Liver (tissue), 9 donors: Measurements from ENCODE around the gene PLIN4. TPM values are rescaled to one million over a fixed set of nuclear protein-coding genes. Genes with fewer than 3 reads are reported as not detected.

ENCODE experiments used
- DNase-seq: peaks from one replicate; pipeline ENCODE4 v3.0.0-alpha.2; 2017; ENCODE audit warnings: low spot score
- H3K27ac ChIP-seq, 2 donors: one replicate each; pipeline ENCODE4 v1.7.0; 2013; ENCODE audit warnings: inconsistent platforms in 2 of 2, low read length in 2 of 2, control low read depth in 1 of 2, low read depth in 1 of 2, mild to moderate bottlenecking in 1 of 2
- H3K27me3 ChIP-seq, 4 donors: one replicate each; pipeline versions ENCODE4 v1.6.1 to v1.7.0; 2013; ENCODE audit warnings: low read length in 3 of 4, inconsistent platforms in 1 of 4, mild to moderate bottlenecking in 1 of 4, moderate library complexity in 1 of 4; ENCODE audit not compliant: control insufficient read depth in 4 of 4, insufficient read depth in 4 of 4
- H3K36me3 ChIP-seq, 4 donors: one replicate each; pipeline versions ENCODE4 v1.6.1 to v1.7.0; 2013; ENCODE audit warnings: low read length in 3 of 4, mild to moderate bottlenecking in 3 of 4, low read depth in 1 of 4, moderate library complexity in 1 of 4; ENCODE audit not compliant: control insufficient read depth in 4 of 4, insufficient read depth in 3 of 4
- H3K4me1 ChIP-seq, 4 donors: one replicate each; pipeline versions ENCODE4 v1.6.1 to v1.7.0; 2013; ENCODE audit warnings: low read length in 3 of 4, mild to moderate bottlenecking in 3 of 4, moderate library complexity in 1 of 4; ENCODE audit not compliant: control insufficient read depth in 4 of 4, insufficient read depth in 4 of 4
- H3K4me3 ChIP-seq, 3 donors: one replicate each; pipeline versions ENCODE4 v1.6.1 to v1.7.0; 2013; ENCODE audit warnings: low read length in 3 of 3, control low read depth in 1 of 3, low read depth in 1 of 3, mild to moderate bottlenecking in 1 of 3
- H3K9ac ChIP-seq, 2 donors: one replicate each; pipeline ENCODE4 v1.7.0; 2013; ENCODE audit warnings: low read length in 2 of 2, mild to moderate bottlenecking in 2 of 2, moderate library complexity in 2 of 2, control low read depth in 1 of 2, low read depth in 1 of 2
- H3K9me3 ChIP-seq, 4 donors: one replicate each; pipeline versions ENCODE4 v1.6.1 to v1.7.0; 2013; ENCODE audit warnings: low read length in 3 of 4; ENCODE audit not compliant: control insufficient read depth in 4 of 4
- EGR1 ChIP-seq, 2 donors: IDR thresholded peaks; 2 replicates each; pipeline ENCODE4 v1.6.1; 2016 to 2018; ENCODE audit warnings: antibody characterized with exemption in 2 of 2, low read depth in 2 of 2
- FOXA1 ChIP-seq: IDR thresholded peaks from 2 replicates; pipeline ENCODE4 v1.6.1; 2016; ENCODE audit warnings: antibody characterized with exemption
- FOXA2 ChIP-seq: IDR thresholded peaks from 2 replicates; pipeline ENCODE4 v1.6.1; 2016; ENCODE audit warnings: antibody characterized with exemption
- GABPA ChIP-seq, 2 donors: IDR thresholded peaks in 1 of 2; conservative IDR thresholded peaks in 1 of 2; 2 replicates each; pipeline ENCODE4 v1.6.1; 2016; ENCODE audit warnings: antibody characterized with exemption in 2 of 2, mild to moderate bottlenecking in 1 of 2, moderate library complexity in 1 of 2
- HNF4A ChIP-seq, 2 donors: conservative IDR thresholded peaks; 2 replicates each; pipeline ENCODE4 v1.6.1; 2016; ENCODE audit warnings: antibody characterized with exemption in 2 of 2, mild to moderate bottlenecking in 2 of 2
- HNF4G ChIP-seq: IDR thresholded peaks from 2 replicates; pipeline ENCODE4 v1.6.1; 2016; ENCODE audit warnings: antibody characterized with exemption
- JUND ChIP-seq, 2 donors: IDR thresholded peaks; 2 replicates each; pipeline ENCODE4 v1.6.1; 2016; ENCODE audit warnings: antibody characterized with exemption in 2 of 2
- NR2F2 ChIP-seq: IDR thresholded peaks from 2 replicates; pipeline ENCODE4 v1.6.1; 2016; ENCODE audit warnings: antibody characterized with exemption
- RAD21 ChIP-seq, 2 donors: IDR thresholded peaks; 2 replicates each; pipeline ENCODE4 v1.6.1; 2016; ENCODE audit warnings: antibody characterized with exemption in 2 of 2, mild to moderate bottlenecking in 2 of 2
- RXRA ChIP-seq, 2 donors: IDR thresholded peaks; 2 replicates each; pipeline ENCODE4 v1.6.1; 2017 to 2018; ENCODE audit warnings: antibody characterized with exemption in 2 of 2, mild to moderate bottlenecking in 1 of 2
- SP1 ChIP-seq: IDR thresholded peaks from 2 replicates; pipeline ENCODE4 v1.6.1; 2018; ENCODE audit warnings: antibody characterized with exemption, mild to moderate bottlenecking
- TAF1 ChIP-seq: conservative IDR thresholded peaks from 2 replicates; pipeline ENCODE4 v1.6.1; 2016; ENCODE audit warnings: antibody characterized with exemption, mild to moderate bottlenecking
- WGBS: extraction: QIAGEN DNeasy Blood & Tissue Kit; methylation state at CpG from one replicate; pipeline ENCODE4 v1.1.7; 2013; 5-methylcytosine and 5-hydroxymethylcytosine counted together
- polyA plus RNA-seq, 2 donors: library from polyadenylated mRNA; stranded (reverse) in 1 of 2; unstranded in 1 of 2; fragments of 200-250 nt in 1 of 2; fragments of >200 nt in 1 of 2; fragmentation: Nextera tagmentation in 1 of 2; extraction: Ambion mirVana in 1 of 2; gene quantifications; one replicate each; pipeline versions ENCODE4 v1.2.1 to v1.2.3, GENCODE V29; 2013 to 2015
- total RNA-seq, 2 donors: library from RNA; depleted of rRNA; stranded (reverse); fragments of >200 nt; gene quantifications; one replicate each; pipeline ENCODE4 v1.2.3, GENCODE V29; 2014
- TF ChIP-seq, protein P1 (sequence below): IDR thresholded peaks from 2 replicates; pipeline ENCODE4 v1.6.1; 2016; ENCODE audit warnings: antibody characterized with exemption
- TF ChIP-seq, protein P2 (sequence below): IDR thresholded peaks from 2 replicates; pipeline ENCODE4 v1.6.1; 2016; ENCODE audit warnings: antibody characterized with exemption
- TF ChIP-seq, protein P3 (sequence below): IDR thresholded peaks from 2 replicates; pipeline ENCODE4 v1.6.1; 2016; ENCODE audit warnings: antibody characterized with exemption, mild to moderate bottlenecking
- TF ChIP-seq, protein P4 (sequence below): IDR thresholded peaks from 2 replicates; pipeline ENCODE4 v1.6.1; 2016; ENCODE audit warnings: antibody characterized with exemption
- TF ChIP-seq, protein P5 (sequence below): fragments of 150-350 bp; IDR thresholded peaks from 2 replicates; pipeline ENCODE4 v1.5.1; 2017; ENCODE audit warnings: improper control_type of control experiment, low read depth, low read length; ENCODE audit not compliant: missing input control
- donor health status: healthy.
- donor health status: healthy.
- donor health status: healthy.
- donor health status: healthy.
- donor health status: healthy.

The PLIN4 gene
- total and polyA plus RNA-seq, 4 donors = 3.1 to 49.1 (median 9.5) TPM

DNA sequence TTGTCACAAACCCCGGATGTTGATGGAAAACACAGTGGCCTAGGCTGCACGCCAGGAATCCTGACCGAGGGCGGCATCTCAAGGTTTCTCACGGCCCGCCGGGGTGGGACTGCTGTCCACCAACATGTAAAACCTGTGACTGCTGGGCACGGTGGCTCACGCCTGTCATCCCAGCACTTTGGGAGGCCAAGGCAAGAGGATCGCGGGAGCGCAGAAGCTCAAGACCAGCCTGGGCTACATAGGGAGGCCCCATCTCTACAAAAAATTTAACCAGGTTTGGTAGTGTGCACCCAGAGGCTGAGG, 11.2 kb downstream of the PLIN4 start:
- Histone ChIP-seq H3K4me1 (no peaks in the 10 kb centered on the region), H3K27ac (no peak overlapping the region), H3K27me3 (no peaks in the 10 kb centered on the region), H3K9me3 (no peaks in the 10 kb centered on the region), H3K36me3 (peaks cover 8 to 75% (median 20%) of the 10 kb centered on the region in 4 donors), H3K4me3 (no peak overlapping the region), H3K9ac (no peak overlapping the region)
- TF ChIP-seq, protein P1, sequence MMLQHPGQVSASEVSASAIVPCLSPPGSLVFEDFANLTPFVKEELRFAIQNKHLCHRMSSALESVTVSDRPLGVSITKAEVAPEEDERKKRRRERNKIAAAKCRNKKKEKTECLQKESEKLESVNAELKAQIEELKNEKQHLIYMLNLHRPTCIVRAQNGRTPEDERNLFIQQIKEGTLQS = no peak
- no peak for TF ChIP-seq HNF4G
- no peak for TF ChIP-seq JUND (IDR thresholded peaks at IDR 0.05)
- no peak for TF ChIP-seq FOXA2
- no peak for TF ChIP-seq HNF4A (conservative IDR thresholded peaks at IDR 0.05)
- no peak for TF ChIP-seq GABPA (IDR thresholded peaks at IDR 0.05 in 1 of 2, conservative IDR thresholded peaks at IDR 0.05 in 1 of 2)
- TF ChIP-seq EGR1 (IDR thresholded peaks at IDR 0.05; ENCODE audit: low read depth in 2 of 2) = no peak
- TF ChIP-seq TAF1 = no peak
- TF ChIP-seq, protein P2, sequence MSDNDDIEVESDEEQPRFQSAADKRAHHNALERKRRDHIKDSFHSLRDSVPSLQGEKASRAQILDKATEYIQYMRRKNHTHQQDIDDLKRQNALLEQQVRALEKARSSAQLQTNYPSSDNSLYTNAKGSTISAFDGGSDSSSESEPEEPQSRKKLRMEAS = no peak
- TF ChIP-seq, protein P3, sequence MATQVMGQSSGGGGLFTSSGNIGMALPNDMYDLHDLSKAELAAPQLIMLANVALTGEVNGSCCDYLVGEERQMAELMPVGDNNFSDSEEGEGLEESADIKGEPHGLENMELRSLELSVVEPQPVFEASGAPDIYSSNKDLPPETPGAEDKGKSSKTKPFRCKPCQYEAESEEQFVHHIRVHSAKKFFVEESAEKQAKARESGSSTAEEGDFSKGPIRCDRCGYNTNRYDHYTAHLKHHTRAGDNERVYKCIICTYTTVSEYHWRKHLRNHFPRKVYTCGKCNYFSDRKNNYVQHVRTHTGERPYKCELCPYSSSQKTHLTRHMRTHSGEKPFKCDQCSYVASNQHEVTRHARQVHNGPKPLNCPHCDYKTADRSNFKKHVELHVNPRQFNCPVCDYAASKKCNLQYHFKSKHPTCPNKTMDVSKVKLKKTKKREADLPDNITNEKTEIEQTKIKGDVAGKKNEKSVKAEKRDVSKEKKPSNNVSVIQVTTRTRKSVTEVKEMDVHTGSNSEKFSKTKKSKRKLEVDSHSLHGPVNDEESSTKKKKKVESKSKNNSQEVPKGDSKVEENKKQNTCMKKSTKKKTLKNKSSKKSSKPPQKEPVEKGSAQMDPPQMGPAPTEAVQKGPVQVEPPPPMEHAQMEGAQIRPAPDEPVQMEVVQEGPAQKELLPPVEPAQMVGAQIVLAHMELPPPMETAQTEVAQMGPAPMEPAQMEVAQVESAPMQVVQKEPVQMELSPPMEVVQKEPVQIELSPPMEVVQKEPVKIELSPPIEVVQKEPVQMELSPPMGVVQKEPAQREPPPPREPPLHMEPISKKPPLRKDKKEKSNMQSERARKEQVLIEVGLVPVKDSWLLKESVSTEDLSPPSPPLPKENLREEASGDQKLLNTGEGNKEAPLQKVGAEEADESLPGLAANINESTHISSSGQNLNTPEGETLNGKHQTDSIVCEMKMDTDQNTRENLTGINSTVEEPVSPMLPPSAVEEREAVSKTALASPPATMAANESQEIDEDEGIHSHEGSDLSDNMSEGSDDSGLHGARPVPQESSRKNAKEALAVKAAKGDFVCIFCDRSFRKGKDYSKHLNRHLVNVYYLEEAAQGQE = no peak
- TF ChIP-seq NR2F2 = no peak
- TF ChIP-seq RAD21 (IDR thresholded peaks at IDR 0.05) = no peak
- no peak for TF ChIP-seq RXRA (IDR thresholded peaks at IDR 0.05)
- TF ChIP-seq, protein P4, sequence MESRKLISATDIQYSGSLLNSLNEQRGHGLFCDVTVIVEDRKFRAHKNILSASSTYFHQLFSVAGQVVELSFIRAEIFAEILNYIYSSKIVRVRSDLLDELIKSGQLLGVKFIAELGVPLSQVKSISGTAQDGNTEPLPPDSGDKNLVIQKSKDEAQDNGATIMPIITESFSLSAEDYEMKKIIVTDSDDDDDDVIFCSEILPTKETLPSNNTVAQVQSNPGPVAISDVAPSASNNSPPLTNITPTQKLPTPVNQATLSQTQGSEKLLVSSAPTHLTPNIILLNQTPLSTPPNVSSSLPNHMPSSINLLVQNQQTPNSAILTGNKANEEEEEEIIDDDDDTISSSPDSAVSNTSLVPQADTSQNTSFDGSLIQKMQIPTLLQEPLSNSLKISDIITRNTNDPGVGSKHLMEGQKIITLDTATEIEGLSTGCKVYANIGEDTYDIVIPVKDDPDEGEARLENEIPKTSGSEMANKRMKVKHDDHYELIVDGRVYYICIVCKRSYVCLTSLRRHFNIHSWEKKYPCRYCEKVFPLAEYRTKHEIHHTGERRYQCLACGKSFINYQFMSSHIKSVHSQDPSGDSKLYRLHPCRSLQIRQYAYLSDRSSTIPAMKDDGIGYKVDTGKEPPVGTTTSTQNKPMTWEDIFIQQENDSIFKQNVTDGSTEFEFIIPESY = no peak
- TF ChIP-seq, protein P5, sequence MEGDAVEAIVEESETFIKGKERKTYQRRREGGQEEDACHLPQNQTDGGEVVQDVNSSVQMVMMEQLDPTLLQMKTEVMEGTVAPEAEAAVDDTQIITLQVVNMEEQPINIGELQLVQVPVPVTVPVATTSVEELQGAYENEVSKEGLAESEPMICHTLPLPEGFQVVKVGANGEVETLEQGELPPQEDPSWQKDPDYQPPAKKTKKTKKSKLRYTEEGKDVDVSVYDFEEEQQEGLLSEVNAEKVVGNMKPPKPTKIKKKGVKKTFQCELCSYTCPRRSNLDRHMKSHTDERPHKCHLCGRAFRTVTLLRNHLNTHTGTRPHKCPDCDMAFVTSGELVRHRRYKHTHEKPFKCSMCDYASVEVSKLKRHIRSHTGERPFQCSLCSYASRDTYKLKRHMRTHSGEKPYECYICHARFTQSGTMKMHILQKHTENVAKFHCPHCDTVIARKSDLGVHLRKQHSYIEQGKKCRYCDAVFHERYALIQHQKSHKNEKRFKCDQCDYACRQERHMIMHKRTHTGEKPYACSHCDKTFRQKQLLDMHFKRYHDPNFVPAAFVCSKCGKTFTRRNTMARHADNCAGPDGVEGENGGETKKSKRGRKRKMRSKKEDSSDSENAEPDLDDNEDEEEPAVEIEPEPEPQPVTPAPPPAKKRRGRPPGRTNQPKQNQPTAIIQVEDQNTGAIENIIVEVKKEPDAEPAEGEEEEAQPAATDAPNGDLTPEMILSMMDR = no peak
- TF ChIP-seq SP1 = no peak
- no peak for TF ChIP-seq FOXA1
- 88% methylated on average over 12 of the region's 12 CpGs for WGBS
- no peak for DNase-seq
